Measurements from ENCODE around the gene SPTB. TPM values are rescaled to one million over a fixed set of nuclear protein-coding genes. Genes with fewer than 3 reads are reported as not detected.

The SPTB gene
- polyA plus RNA-seq, 1 experiment: 0.01 TPM

GRCh38 chr14:64715628-64716412, 163.9 kb downstream of the SPTB start:
- POLR2A ChIA-PET: no interaction called here
- no peak for DNase-seq (ENCODE audit: low read depth, low spot score)
- TF ChIP-seq CTCF (IDR thresholded peaks at IDR 0.05; ENCODE audit: low read depth, low read length): no peak
- Histone ChIP-seq H3K27ac (ENCODE audit: low read depth, low read length) (no peak overlapping the region), H3K27me3 (ENCODE audit: control insufficient read depth, insufficient read depth, low read length) (no peaks in the 10 kb centered on the region), H3K4me3 (ENCODE audit: low read depth, low read length) (no peak overlapping the region), H3K9me3 (ENCODE audit: control insufficient read depth, insufficient read depth, low read length) (peaks cover 3% of the 10 kb centered on the region; the same call in 1 of the 2 replicates)
- CTCF ChIA-PET: no interaction called here

- POLR2A ChIA-PET: no interaction called here
- no peak for DNase-seq (ENCODE audit: low read depth, low spot score)
- Histone ChIP-seq H3K9me3 (ENCODE audit: control insufficient read depth, insufficient read depth, low read length) (peaks cover 3% of the 10 kb centered on the region; the same call in 1 of the 2 replicates), H3K27ac (ENCODE audit: low read depth, low read length) (no peak overlapping the region), H3K4me3 (ENCODE audit: low read depth, low read length) (no peak overlapping the region), H3K27me3 (ENCODE audit: control insufficient read depth, insufficient read depth, low read length) (no peaks in the 10 kb centered on the region)
- no peak for TF ChIP-seq CTCF (IDR thresholded peaks at IDR 0.05; ENCODE audit: low read depth, low read length)
- CTCF ChIA-PET: no interaction called here
Measured at GRCh38 chr14:64715146-64715627, 164.5 kb downstream of the SPTB start.

- Histone ChIP-seq H3K27me3 (ENCODE audit: control insufficient read depth, insufficient read depth, low read length) (no peaks in the 10 kb centered on the region), H3K9me3 (ENCODE audit: control insufficient read depth, insufficient read depth, low read length) (peaks cover 3% of the 10 kb centered on the region; the same call in 1 of the 2 replicates), H3K4me3 (ENCODE audit: low read depth, low read length) (no peak overlapping the region), H3K27ac (ENCODE audit: low read depth, low read length) (no peak overlapping the region)
- no peak for TF ChIP-seq CTCF (IDR thresholded peaks at IDR 0.05; ENCODE audit: low read depth, low read length)
- DNase-seq (ENCODE audit: low read depth, low spot score): no peak
- ChIA-PET CTCF (no interaction called here), POLR2A (no interaction called here)
Measured at GRCh38 chr14:64714432-64715025, 165.2 kb downstream of the SPTB start.

- no peaks in the 10 kb centered on the region for H3K27me3 ChIP-seq (ENCODE audit: control insufficient read depth, insufficient read depth, low read length)
- no peak overlapping the region for H3K4me3 ChIP-seq (ENCODE audit: low read depth, low read length)
- peaks cover 3% of the 10 kb centered on the region; the same call in 1 of the 2 replicates for H3K9me3 ChIP-seq (ENCODE audit: control insufficient read depth, insufficient read depth, low read length)
- no peak for TF ChIP-seq CTCF (IDR thresholded peaks at IDR 0.05; ENCODE audit: low read depth, low read length)
- POLR2A ChIA-PET: no interaction called here
- H3K27ac ChIP-seq (ENCODE audit: low read depth, low read length): no peak overlapping the region
- CTCF ChIA-PET: no interaction called here
- no peak for DNase-seq (ENCODE audit: low read depth, low spot score)
Measured at GRCh38 chr14:64713677-64714076, 166.0 kb downstream of the SPTB start.

GRCh38 chr14:64711039-64711438, 168.7 kb downstream of the SPTB start:
- no peak for TF ChIP-seq CTCF (IDR thresholded peaks at IDR 0.05; ENCODE audit: low read depth, low read length)
- DNase-seq (ENCODE audit: low read depth, low spot score): no peak
- CTCF ChIA-PET: no interaction called here
- H3K9me3 ChIP-seq (ENCODE audit: control insufficient read depth, insufficient read depth, low read length): peaks cover 3% of the 10 kb centered on the region
- H3K27me3 ChIP-seq (ENCODE audit: control insufficient read depth, insufficient read depth, low read length): no peaks in the 10 kb centered on the region
- no peak overlapping the region for H3K4me3 ChIP-seq (ENCODE audit: low read depth, low read length)
- H3K27ac ChIP-seq (ENCODE audit: low read depth, low read length): no peak overlapping the region
- POLR2A ChIA-PET: no interaction called here

Measured in AG04450 (cell line).